HuH-7.5 (cell line): Measurements from ENCODE around the gene TBC1D9.

Experiments
- DNase-seq: peaks from one replicate; pipeline ENCODE4 v3.0.0; 2011; ENCODE audit warnings: low spot score

The TBC1D9 gene

GRCh38 chr4:140720387-140721304 is 35.5 kb downstream of the TBC1D9 start:
- no peak for DNase-seq

GRCh38 chr4:140719686-140720085 is 36.5 kb downstream of the TBC1D9 start:
- DNase-seq = no peak

- DNase-seq = no peak
Measured at GRCh38 chr4:140719022-140719421, 37.2 kb downstream of the TBC1D9 start.

GRCh38 chr4:140718241-140718952 is 37.8 kb downstream of the TBC1D9 start:
- no peak for DNase-seq

GRCh38 chr4:140717313-140717712 is 38.9 kb downstream of the TBC1D9 start:
- no peak for DNase-seq

- no peak for DNase-seq
Measured at GRCh38 chr4:140715119-140715518, 41.1 kb downstream of the TBC1D9 start.

GRCh38 chr4:140711910-140712309 is 44.3 kb downstream of the TBC1D9 start:
- no peak for DNase-seq

- DNase-seq = no peak
Measured at GRCh38 chr4:140710908-140711622, 45.1 kb downstream of the TBC1D9 start.

GRCh38 chr4:140707325-140707724 is 48.9 kb downstream of the TBC1D9 start:
- DNase-seq = no peak

GRCh38 chr4:140706665-140707064 is 49.5 kb downstream of the TBC1D9 start:
- DNase-seq = no peak

GRCh38 chr4:140706276-140706625 is 49.9 kb downstream of the TBC1D9 start:
- no peak for DNase-seq

GRCh38 chr4:140705625-140706275 is 50.4 kb downstream of the TBC1D9 start:
- no peak for DNase-seq

- DNase-seq = no peak
Measured at GRCh38 chr4:140704964-140705363, 51.2 kb downstream of the TBC1D9 start.

GRCh38 chr4:140704392-140704960 is 51.7 kb downstream of the TBC1D9 start:
- DNase-seq = no peak

- DNase-seq = no peak
Measured at GRCh38 chr4:140703463-140703862, 52.7 kb downstream of the TBC1D9 start.

GRCh38 chr4:140702096-140702757 is 54.0 kb downstream of the TBC1D9 start:
- no peak for DNase-seq

- DNase-seq = no peak
Measured at GRCh38 chr4:140701071-140701470, 55.1 kb downstream of the TBC1D9 start.

- DNase-seq = no peak
Measured at GRCh38 chr4:140697709-140698560, 58.2 kb downstream of the TBC1D9 start.

GRCh38 chr4:140695483-140695882 is 60.7 kb downstream of the TBC1D9 start:
- DNase-seq = no peak

GRCh38 chr4:140693562-140693961 is 62.6 kb downstream of the TBC1D9 start:
- no peak for DNase-seq
